Measurements from ENCODE around the gene IGDCC3.
"Not testable (repeated sequence)": the region's sequence is repeated elsewhere in the genome, so short reads cannot be mapped to it uniquely, and the experiment has no call there.

IGDCC3 gene

GRCh38 chr15:65360506-65360905 lies 17.3 kb downstream of the IGDCC3 start:
- H3K9me3 ChIP-seq (ENCODE audit: control insufficient read depth, low read length): no peaks in the 10 kb centered on the region
- H3K9ac ChIP-seq (ENCODE audit: low read length): no peak overlapping the region
- H3K4me3 ChIP-seq (ENCODE audit: low read length): no peak overlapping the region
- H3K27me3 ChIP-seq (ENCODE audit: control insufficient read depth, insufficient read depth, low read length): peaks cover 29% of the 10 kb centered on the region
- H3K36me3 ChIP-seq (ENCODE audit: control insufficient read depth, insufficient read depth, low read length): no peaks in the 10 kb centered on the region
- peaks cover 5% of the 10 kb centered on the region for H3K4me1 ChIP-seq (ENCODE audit: control insufficient read depth, insufficient read depth, low read length)

- no peaks in the 10 kb centered on the region for H3K9me3 ChIP-seq (ENCODE audit: control insufficient read depth, low read length)
- H3K9ac ChIP-seq (ENCODE audit: low read length): no peak overlapping the region
- peaks cover 35% of the 10 kb centered on the region for H3K27me3 ChIP-seq (ENCODE audit: control insufficient read depth, insufficient read depth, low read length)
- peaks cover 5% of the 10 kb centered on the region for H3K4me1 ChIP-seq (ENCODE audit: control insufficient read depth, insufficient read depth, low read length)
- no peak overlapping the region for H3K4me3 ChIP-seq (ENCODE audit: low read length)
- H3K36me3 ChIP-seq (ENCODE audit: control insufficient read depth, insufficient read depth, low read length): no peaks in the 10 kb centered on the region
Measured at GRCh38 chr15:65355988-65356353, 21.8 kb downstream of the IGDCC3 start.

DNA sequence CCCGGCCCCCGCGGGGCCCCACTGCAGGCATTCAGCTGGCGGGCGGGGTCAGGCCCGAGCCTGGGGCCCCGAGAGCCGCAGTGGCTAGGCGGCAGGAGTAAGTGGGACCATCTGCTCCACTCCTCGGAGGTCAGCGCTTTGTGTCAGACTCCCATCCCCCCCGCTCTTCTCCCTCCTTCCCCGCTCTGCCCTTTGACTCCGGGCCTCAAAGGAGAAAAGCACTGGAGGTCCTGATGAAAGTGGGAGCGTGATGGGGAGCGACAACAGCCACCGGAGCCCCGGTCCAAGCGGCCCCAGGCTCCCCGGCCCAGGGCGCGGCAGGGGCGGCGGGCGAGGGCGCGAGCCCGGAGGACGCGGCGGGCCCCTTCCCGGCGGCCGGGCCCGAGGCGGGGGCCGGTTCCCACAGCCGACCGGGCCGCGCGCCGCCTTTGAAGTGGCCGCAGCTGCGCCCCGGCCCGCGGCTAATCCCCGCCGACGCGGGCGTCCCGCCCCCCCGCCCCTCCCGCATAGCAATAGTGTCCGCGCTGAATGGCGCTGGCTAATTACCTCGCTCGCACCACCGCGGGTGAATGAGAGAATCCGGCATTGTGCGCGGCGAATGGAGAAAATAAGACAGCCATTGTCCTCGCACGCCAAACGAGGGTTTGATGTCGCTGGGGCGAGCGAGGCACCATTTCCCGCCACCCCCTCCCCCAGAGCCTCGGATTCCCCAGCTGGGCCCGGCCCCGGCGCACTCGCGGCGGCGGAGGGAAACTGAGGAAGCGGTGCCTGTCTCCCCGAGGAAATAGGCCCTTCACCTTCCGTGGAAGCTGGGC lies 22.4 kb downstream of the IGDCC3 start:
- Histone ChIP-seq H3K9me3 (ENCODE audit: control insufficient read depth, low read length) (no peaks in the 10 kb centered on the region), H3K27me3 (ENCODE audit: control insufficient read depth, insufficient read depth, low read length) (peaks cover 35% of the 10 kb centered on the region), H3K9ac (ENCODE audit: low read length) (no peak overlapping the region), H3K4me3 (ENCODE audit: low read length) (no peak overlapping the region), H3K36me3 (ENCODE audit: control insufficient read depth, insufficient read depth, low read length) (no peaks in the 10 kb centered on the region), H3K4me1 (ENCODE audit: control insufficient read depth, insufficient read depth, low read length) (peaks cover 5% of the 10 kb centered on the region)

- no peaks in the 10 kb centered on the region for H3K36me3 ChIP-seq (ENCODE audit: control insufficient read depth, insufficient read depth, low read length)
- H3K27me3 ChIP-seq (ENCODE audit: control insufficient read depth, insufficient read depth, low read length): peaks cover 35% of the 10 kb centered on the region
- H3K9ac ChIP-seq (ENCODE audit: low read length): no peak overlapping the region
- H3K9me3 ChIP-seq (ENCODE audit: control insufficient read depth, low read length): no peaks in the 10 kb centered on the region
- H3K4me1 ChIP-seq (ENCODE audit: control insufficient read depth, insufficient read depth, low read length): peaks cover 5% of the 10 kb centered on the region
- no peak overlapping the region for H3K4me3 ChIP-seq (ENCODE audit: low read length)
Measured at GRCh38 chr15:65354835-65355172, 23.0 kb downstream of the IGDCC3 start.

DNA sequence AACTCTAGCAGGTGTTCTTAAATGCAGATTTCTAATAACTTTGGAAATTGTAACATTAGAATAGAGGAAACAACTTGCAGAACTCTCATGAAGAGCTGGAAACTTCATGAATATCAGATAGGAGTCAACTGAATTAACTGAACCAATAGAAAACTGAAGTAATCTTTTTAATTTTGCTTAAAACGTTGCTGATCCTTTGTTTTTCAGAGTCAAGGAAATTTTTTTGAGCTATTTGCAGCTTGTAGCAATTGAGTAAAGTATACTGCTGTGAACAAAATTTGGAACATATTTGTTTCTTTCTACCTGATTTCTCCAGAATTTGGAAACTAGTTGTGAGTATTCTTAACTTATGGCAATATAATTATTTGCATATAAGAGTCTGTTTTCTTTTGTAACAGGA lies 25.8 kb downstream of the IGDCC3 start:
- H3K9ac ChIP-seq (ENCODE audit: low read length); H3K36me3 ChIP-seq (ENCODE audit: control insufficient read depth, insufficient read depth, low read length); H3K9me3 ChIP-seq (ENCODE audit: control insufficient read depth, low read length); H3K4me3 ChIP-seq (ENCODE audit: low read length); H3K4me1 ChIP-seq (ENCODE audit: control insufficient read depth, insufficient read depth, low read length): not testable (repeated sequence)
- H3K27me3 ChIP-seq (ENCODE audit: control insufficient read depth, insufficient read depth, low read length): peaks cover 27% of the 10 kb centered on the region

DNA sequence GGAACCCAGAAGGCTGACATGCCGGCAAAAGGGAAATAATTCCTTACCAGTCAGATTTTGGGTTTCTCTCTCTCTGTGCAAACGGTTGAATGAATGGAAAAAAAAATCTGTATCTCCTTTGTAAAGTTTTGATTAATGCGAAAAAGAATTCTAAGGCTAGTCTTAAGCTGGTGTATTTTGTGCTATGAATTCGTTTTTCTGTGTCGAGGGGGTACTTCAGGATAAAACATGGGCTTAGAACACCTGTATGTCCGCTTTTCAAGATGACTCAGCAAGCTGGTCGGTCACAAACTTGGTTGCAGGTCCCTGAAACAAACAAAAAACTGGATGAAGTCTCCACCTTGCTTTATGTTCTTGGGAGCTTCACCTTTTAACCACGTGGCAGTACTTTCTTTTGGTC lies 28.5 kb downstream of the IGDCC3 start:
- no peak overlapping the region for H3K9ac ChIP-seq (ENCODE audit: low read length)
- H3K4me3 ChIP-seq (ENCODE audit: low read length): no peak overlapping the region
- H3K4me1 ChIP-seq (ENCODE audit: control insufficient read depth, insufficient read depth, low read length): no peaks in the 10 kb centered on the region
- H3K27me3 ChIP-seq (ENCODE audit: control insufficient read depth, insufficient read depth, low read length): peaks cover 9% of the 10 kb centered on the region
- H3K9me3 ChIP-seq (ENCODE audit: control insufficient read depth, low read length): no peaks in the 10 kb centered on the region
- H3K36me3 ChIP-seq (ENCODE audit: control insufficient read depth, insufficient read depth, low read length): no peaks in the 10 kb centered on the region

DNA sequence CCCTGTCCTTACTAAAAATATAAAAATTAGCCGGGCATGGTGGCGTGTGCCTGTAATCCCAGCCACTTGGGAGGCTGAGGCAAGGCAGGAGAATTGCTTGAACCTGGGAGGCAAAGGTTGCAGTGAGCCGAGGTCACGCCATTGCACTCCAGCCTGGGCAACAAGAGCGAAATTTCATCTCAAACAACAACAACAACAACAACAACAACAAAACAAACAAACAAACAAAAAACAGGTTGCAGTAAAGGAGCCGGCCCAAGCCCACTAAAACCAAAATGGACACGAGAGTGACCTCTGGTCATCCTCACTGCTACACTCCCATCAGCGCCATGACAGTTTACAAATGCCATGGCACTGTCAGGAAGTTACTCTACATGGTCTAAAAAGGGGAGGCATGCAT lies 30.0 kb downstream of the IGDCC3 start:
- H3K4me3 ChIP-seq (ENCODE audit: low read length); H3K9ac ChIP-seq (ENCODE audit: low read length); H3K9me3 ChIP-seq (ENCODE audit: control insufficient read depth, low read length); H3K4me1 ChIP-seq (ENCODE audit: control insufficient read depth, insufficient read depth, low read length); H3K36me3 ChIP-seq (ENCODE audit: control insufficient read depth, insufficient read depth, low read length); H3K27me3 ChIP-seq (ENCODE audit: control insufficient read depth, insufficient read depth, low read length): not testable (repeated sequence)

DNA sequence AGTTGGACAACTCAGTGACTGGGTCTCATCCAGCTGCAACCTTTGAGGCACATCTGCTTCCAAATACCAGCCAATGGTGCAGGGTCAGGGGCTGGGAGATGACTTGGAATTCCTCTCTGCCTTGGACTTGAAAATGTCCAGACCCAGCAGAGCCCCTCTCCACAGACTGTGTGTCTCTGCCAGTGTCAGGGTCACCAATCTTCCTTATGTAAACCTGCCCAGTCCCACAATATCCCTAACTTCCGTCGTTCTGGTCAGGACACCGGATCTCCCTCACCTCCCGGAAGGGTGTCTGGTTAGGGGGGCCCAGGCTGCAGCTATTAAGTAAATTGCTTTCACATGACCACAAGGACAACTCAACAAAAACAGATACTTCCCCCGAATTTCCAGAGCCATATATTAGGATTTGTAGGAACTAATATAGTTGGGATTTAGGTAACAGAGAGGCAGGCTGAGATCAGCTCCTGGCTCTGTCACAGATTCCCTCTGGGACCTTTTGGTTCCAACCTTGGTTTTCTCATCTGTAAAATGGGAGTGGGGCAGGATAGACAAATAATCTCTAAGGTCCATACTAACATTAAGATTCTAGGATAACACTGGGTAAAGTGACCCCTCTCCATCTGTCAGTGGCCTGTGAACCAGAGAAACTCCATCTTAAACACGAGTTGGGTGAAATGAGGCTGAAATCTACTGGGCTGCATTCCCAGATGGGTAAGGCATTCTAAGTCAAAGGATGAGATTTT lies 30.8 kb downstream of the IGDCC3 start:
- no peaks in the 10 kb centered on the region for H3K36me3 ChIP-seq (ENCODE audit: control insufficient read depth, insufficient read depth, low read length)
- H3K4me3 ChIP-seq (ENCODE audit: low read length): no peak overlapping the region
- no peaks in the 10 kb centered on the region for H3K9me3 ChIP-seq (ENCODE audit: control insufficient read depth, low read length)
- H3K4me1 ChIP-seq (ENCODE audit: control insufficient read depth, insufficient read depth, low read length): no peaks in the 10 kb centered on the region
- no peak overlapping the region for H3K9ac ChIP-seq (ENCODE audit: low read length)
- peaks cover 5% of the 10 kb centered on the region for H3K27me3 ChIP-seq (ENCODE audit: control insufficient read depth, insufficient read depth, low read length)

DNA sequence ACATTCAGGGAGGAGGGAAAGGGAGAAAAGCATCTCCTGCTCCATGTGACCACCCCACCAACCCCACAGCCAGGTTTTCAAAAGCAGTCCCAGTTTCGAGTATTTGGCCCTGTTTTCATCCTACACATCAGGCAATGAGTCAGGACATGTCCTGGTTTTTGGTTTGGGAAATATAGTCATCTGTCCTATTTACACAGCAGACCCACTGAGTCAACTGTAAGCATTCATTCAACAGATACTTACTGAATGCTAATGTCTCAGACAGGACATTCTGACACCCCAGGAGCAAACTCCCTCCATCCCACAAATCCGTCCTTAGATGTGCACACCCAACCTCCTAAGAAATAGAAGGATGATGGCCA lies 32.9 kb downstream of the IGDCC3 start:
- H3K27me3 ChIP-seq (ENCODE audit: control insufficient read depth, insufficient read depth, low read length): peaks cover 5% of the 10 kb centered on the region
- H3K9me3 ChIP-seq (ENCODE audit: control insufficient read depth, low read length): no peaks in the 10 kb centered on the region
- H3K9ac ChIP-seq (ENCODE audit: low read length): no peak overlapping the region
- no peaks in the 10 kb centered on the region for H3K36me3 ChIP-seq (ENCODE audit: control insufficient read depth, insufficient read depth, low read length)
- H3K4me3 ChIP-seq (ENCODE audit: low read length): no peak overlapping the region
- H3K4me1 ChIP-seq (ENCODE audit: control insufficient read depth, insufficient read depth, low read length): no peaks in the 10 kb centered on the region

- Histone ChIP-seq H3K9me3 (ENCODE audit: control insufficient read depth, low read length) (no peaks in the 10 kb centered on the region), H3K4me3 (ENCODE audit: low read length) (no peak overlapping the region), H3K9ac (ENCODE audit: low read length) (no peak overlapping the region), H3K36me3 (ENCODE audit: control insufficient read depth, insufficient read depth, low read length) (no peaks in the 10 kb centered on the region), H3K27me3 (ENCODE audit: control insufficient read depth, insufficient read depth, low read length) (peaks cover 10% of the 10 kb centered on the region), H3K4me1 (ENCODE audit: control insufficient read depth, insufficient read depth, low read length) (no peaks in the 10 kb centered on the region)
Measured at GRCh38 chr15:65344214-65344913, 33.4 kb downstream of the IGDCC3 start.

DNA sequence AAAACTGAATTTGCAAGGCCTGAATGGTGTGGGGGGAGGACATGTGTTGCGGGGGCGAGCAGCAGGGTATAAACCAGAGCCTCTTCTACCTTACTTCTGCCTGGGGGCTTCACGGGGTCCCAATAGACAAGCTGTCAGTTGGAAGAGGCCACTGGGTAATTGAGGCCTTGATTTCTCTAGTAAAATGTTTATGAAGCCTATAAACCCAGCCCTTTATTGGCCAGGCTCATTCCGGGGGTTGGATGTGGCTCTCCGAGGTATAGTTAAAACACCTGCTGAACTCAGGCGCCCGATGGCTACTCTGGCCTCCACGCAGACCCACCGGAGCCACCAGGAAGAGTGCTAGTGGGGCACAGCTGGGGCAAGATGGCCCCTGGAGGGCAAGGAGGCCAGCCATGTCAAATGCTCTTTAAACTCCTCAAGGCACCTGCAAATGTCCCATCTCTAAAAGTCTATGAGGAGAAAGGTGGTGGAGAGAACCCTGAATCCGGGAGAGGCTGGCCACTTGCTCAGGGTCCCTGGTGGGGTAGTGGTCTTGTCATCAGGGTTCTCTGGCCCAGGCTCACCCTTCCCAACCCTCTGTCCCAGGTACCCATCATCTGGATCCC lies 34.3 kb downstream of the IGDCC3 start:
- Histone ChIP-seq H3K27me3 (ENCODE audit: control insufficient read depth, insufficient read depth, low read length) (peaks cover 12% of the 10 kb centered on the region), H3K36me3 (ENCODE audit: control insufficient read depth, insufficient read depth, low read length) (no peaks in the 10 kb centered on the region), H3K9ac (ENCODE audit: low read length) (no peak overlapping the region), H3K4me1 (ENCODE audit: control insufficient read depth, insufficient read depth, low read length) (no peaks in the 10 kb centered on the region), H3K9me3 (ENCODE audit: control insufficient read depth, low read length) (no peaks in the 10 kb centered on the region), H3K4me3 (ENCODE audit: low read length) (no peak overlapping the region)

DNA sequence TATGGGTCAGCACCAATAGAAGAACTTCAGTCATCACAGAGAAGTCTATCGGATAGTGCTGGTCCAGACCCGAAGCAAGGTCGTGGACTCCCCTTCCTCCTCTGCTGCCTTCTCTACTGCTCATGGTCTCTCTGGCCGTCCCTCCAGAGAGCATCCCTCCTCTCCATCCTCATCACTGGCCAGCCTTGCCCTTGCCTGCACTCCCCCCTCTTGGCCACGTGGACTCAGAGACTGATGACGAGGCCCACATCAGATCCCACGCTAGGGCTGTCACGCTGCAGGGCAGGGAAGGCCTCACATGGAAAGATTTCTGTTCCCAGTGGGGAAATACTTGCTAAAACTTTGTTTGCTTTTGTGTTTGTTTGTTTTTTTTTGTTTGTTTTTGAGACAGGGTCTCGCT lies 35.3 kb downstream of the IGDCC3 start:
- no peaks in the 10 kb centered on the region for H3K9me3 ChIP-seq (ENCODE audit: control insufficient read depth, low read length)
- no peaks in the 10 kb centered on the region for H3K4me1 ChIP-seq (ENCODE audit: control insufficient read depth, insufficient read depth, low read length)
- H3K36me3 ChIP-seq (ENCODE audit: control insufficient read depth, insufficient read depth, low read length): no peaks in the 10 kb centered on the region
- H3K4me3 ChIP-seq (ENCODE audit: low read length): no peak overlapping the region
- H3K9ac ChIP-seq (ENCODE audit: low read length): no peak overlapping the region
- H3K27me3 ChIP-seq (ENCODE audit: control insufficient read depth, insufficient read depth, low read length): peaks cover 15% of the 10 kb centered on the region
